CD4-positive, alpha-beta T cell (primary cell): ENCODE measurements around the gene MAP3K20. TPM values are rescaled to one million over a fixed set of nuclear protein-coding genes. Genes with fewer than 3 reads are reported as not detected.

ENCODE experiments used
- ATAC-seq: fragments of 200-7000 bp; cut with Tn5 transposase; one replicate; pipeline ENCODE4 v1.10.0; 2022; ENCODE audit warnings: mild to moderate bottlenecking; ENCODE audit not compliant: poor library complexity
- CTCF ChIA-PET: fragments of 350-600 bp; sonication (Branson Sonifier 250); formaldehyde crosslinking; loops from one replicate; lab custom pipeline; 2021; ENCODE audit warnings: antibody characterized with exemption, inconsistent platforms; lab: Charles Lee
- POLR2A ChIA-PET: fragments of 350-600 bp; sonication (Branson Sonifier 250); formaldehyde crosslinking; loops from one replicate; lab custom pipeline; 2021; ENCODE audit warnings: antibody characterized with exemption, inconsistent platforms; lab: Charles Lee
- DNase-seq, 14 experiments: peaks; one replicate each; pipeline ENCODE4 v3.0.0-alpha.2; 2013 to 2020; ENCODE audit warnings: mixed read lengths in 2 of 14
- H3K27ac ChIP-seq, 2 donors: one replicate each; pipeline versions ENCODE4 v1.5.1 to v1.7.0; 2013; ENCODE audit warnings: low read length in 2 of 2, low read depth in 1 of 2, mild to moderate bottlenecking in 1 of 2
- H3K27me3 ChIP-seq, 2 experiments: 1 replicate in 1 of 2; 2 replicates in 1 of 2; pipeline versions ENCODE4 v1.6.1 to v1.7.0; 2013; ENCODE audit warnings: low read length in 2 of 2, control low read depth in 1 of 2, mild to moderate bottlenecking in 1 of 2, moderate library complexity in 1 of 2; ENCODE audit not compliant: insufficient read depth in 2 of 2, control insufficient read depth in 1 of 2
- H3K36me3 ChIP-seq: one replicate; pipeline ENCODE4 v1.6.1; 2013; ENCODE audit warnings: low read length, control low read depth; ENCODE audit not compliant: insufficient read depth
- H3K4me1 ChIP-seq: one replicate; pipeline ENCODE4 v1.6.1; 2013; ENCODE audit warnings: low read length, control low read depth; ENCODE audit not compliant: insufficient read depth
- H3K4me3 ChIP-seq: one replicate; pipeline ENCODE4 v1.5.1; 2013; ENCODE audit warnings: mild to moderate bottlenecking, low read length, moderate library complexity
- H3K9me3 ChIP-seq, 2 experiments: 1 replicate in 1 of 2; 2 replicates in 1 of 2; pipeline versions ENCODE4 v1.6.1 to v1.7.0; 2013; ENCODE audit warnings: low read length in 2 of 2, mild to moderate bottlenecking in 2 of 2, control low read depth in 1 of 2, moderate library complexity in 1 of 2; ENCODE audit not compliant: control insufficient read depth in 1 of 2, insufficient read depth in 1 of 2
- H3K27ac Mint-ChIP-seq: one replicate; pipeline ENCODE4 v1.8.0; 2020; ENCODE audit warnings: mixed read lengths
- H3K27me3 Mint-ChIP-seq: one replicate; pipeline ENCODE4 v1.8.0; 2021; ENCODE audit warnings: mixed read lengths
- H3K36me3 Mint-ChIP-seq: one replicate; pipeline ENCODE4 v1.8.0; 2021; ENCODE audit warnings: low read depth, mixed read lengths
- H3K4me1 Mint-ChIP-seq: one replicate; pipeline ENCODE4 v1.8.0; 2021; ENCODE audit warnings: low read depth, mixed read lengths
- H3K4me3 Mint-ChIP-seq: one replicate; pipeline ENCODE4 v1.8.0; 2020; ENCODE audit warnings: mild to moderate bottlenecking, mixed read lengths
- H3K9me3 Mint-ChIP-seq: one replicate; pipeline ENCODE4 v1.8.0; 2020; ENCODE audit warnings: mixed read lengths
- CTCF ChIP-seq: fragments of 200-600 bp; IDR thresholded peaks from one replicate; pipeline ENCODE4 v1.8.0; 2022; ENCODE audit warnings: antibody characterized with exemption, mild to moderate bottlenecking
- intact Hi-C, 2 experiments: fragments of 100-400 bp; cut with DNase I in 1 of 2; cut with micrococcal nuclease in 1 of 2; formaldehyde crosslinking; loops; one replicate each; pipeline versions ENCODE4 v1.15.1 to v1.9.0; 2023 to 2025; cut with DNase I, micrococcal nuclease
- total RNA-seq, 174 experiments: library from RNA in 2 of 174; stranded (reverse) in 2 of 174; gene quantifications; one replicate each; pipeline ENCODE4 v1.2.3 and lab custom pipeline; 2021 to 2026

The MAP3K20 gene
- total RNA-seq, 2 experiments from 2014 or later, result 0.36 to 0.39 TPM

- Histone ChIP-seq H3K27me3 (no peaks in the 10 kb centered on the region), H3K4me3 (no peak overlapping the region), H3K4me1 (no peaks in the 10 kb centered on the region), H3K9me3 (no peaks in the 10 kb centered on the region), H3K27ac (no peak overlapping the region), H3K36me3 (no peaks in the 10 kb centered on the region)
- Mint-ChIP-seq H3K27ac (no peak overlapping the region), H3K4me1 (no peaks in the 10 kb centered on the region), H3K9me3 (no peaks in the 10 kb centered on the region), H3K27me3 (peaks cover 6% of the 10 kb centered on the region), H3K4me3 (no peak overlapping the region), H3K36me3 (no peaks in the 10 kb centered on the region)
- ChIA-PET POLR2A (no interaction called here), CTCF (no interaction called here)
- ATAC-seq (no peak), DNase-seq (no peak)
- intact Hi-C loops, result no loop called here
- TF ChIP-seq CTCF, result no peak
Measured at GRCh38 chr2:173030561-173031490, 44.8 kb upstream of the MAP3K20 start.

- no peak overlapping the region for H3K27ac Mint-ChIP-seq
- H3K27me3 Mint-ChIP-seq, result peaks cover 6% of the 10 kb centered on the region
- Histone ChIP-seq H3K4me1 (no peaks in the 10 kb centered on the region), H3K27me3 (no peaks in the 10 kb centered on the region), H3K27ac (no peak overlapping the region), H3K9me3 (no peaks in the 10 kb centered on the region), H3K36me3 (no peaks in the 10 kb centered on the region), H3K4me3 (no peak overlapping the region)
- CTCF ChIA-PET, result no interaction called here
- no peak for DNase-seq
- no peak overlapping the region for H3K4me3 Mint-ChIP-seq
- TF ChIP-seq CTCF, result no peak
- H3K9me3 Mint-ChIP-seq, result no peaks in the 10 kb centered on the region
- no peaks in the 10 kb centered on the region for H3K36me3 Mint-ChIP-seq
- ATAC-seq, result no peak
- no peaks in the 10 kb centered on the region for H3K4me1 Mint-ChIP-seq
- intact Hi-C loops, result no loop called here
- POLR2A ChIA-PET, result no interaction called here
Measured at GRCh38 chr2:173032032-173032431, 43.6 kb upstream of the MAP3K20 start.

- Histone ChIP-seq H3K4me3 (no peak overlapping the region), H3K27me3 (no peaks in the 10 kb centered on the region), H3K4me1 (no peaks in the 10 kb centered on the region), H3K36me3 (no peaks in the 10 kb centered on the region), H3K27ac (no peak overlapping the region), H3K9me3 (no peaks in the 10 kb centered on the region)
- Mint-ChIP-seq H3K9me3 (no peaks in the 10 kb centered on the region), H3K4me3 (no peak overlapping the region), H3K27me3 (no peaks in the 10 kb centered on the region), H3K36me3 (no peaks in the 10 kb centered on the region), H3K27ac (no peak overlapping the region), H3K4me1 (no peaks in the 10 kb centered on the region)
- CTCF ChIA-PET, result no interaction called here
- POLR2A ChIA-PET, result no interaction called here
- intact Hi-C loops, result no loop called here
- DNase-seq (no peak), ATAC-seq (no peak)
- TF ChIP-seq CTCF, result no peak
Measured at GRCh38 chr2:173033084-173033483, 42.6 kb upstream of the MAP3K20 start.
